Hepatocyte (in vitro differentiated cells): ENCODE data around the gene RERG.

Experiments
- CTCF ChIP-seq: fragments of 200-600 bp; sonication (generic); IDR thresholded peaks from 2 replicates; pipeline ENCODE4 v1.5.1; 2016; ENCODE audit warnings: antibody characterized with exemption, mild to moderate bottlenecking; ENCODE audit not compliant: poor library complexity
- EZH2 ChIP-seq: fragments of 200-600 bp; sonication (generic); IDR thresholded peaks from 2 replicates; pipeline ENCODE4 v1.6.1; 2016; ENCODE audit warnings: antibody characterized with exemption, mild to moderate bottlenecking, borderline replicate concordance
- EZH2phosphoT487 ChIP-seq: fragments of 200-600 bp; sonication (generic); IDR thresholded peaks from one replicate; pipeline ENCODE4 v1.6.1; 2018; ENCODE audit warnings: antibody characterized with exemption, mild to moderate bottlenecking, low read depth, moderate library complexity; ENCODE audit not compliant: unreplicated experiment, severe bottlenecking

DNA sequence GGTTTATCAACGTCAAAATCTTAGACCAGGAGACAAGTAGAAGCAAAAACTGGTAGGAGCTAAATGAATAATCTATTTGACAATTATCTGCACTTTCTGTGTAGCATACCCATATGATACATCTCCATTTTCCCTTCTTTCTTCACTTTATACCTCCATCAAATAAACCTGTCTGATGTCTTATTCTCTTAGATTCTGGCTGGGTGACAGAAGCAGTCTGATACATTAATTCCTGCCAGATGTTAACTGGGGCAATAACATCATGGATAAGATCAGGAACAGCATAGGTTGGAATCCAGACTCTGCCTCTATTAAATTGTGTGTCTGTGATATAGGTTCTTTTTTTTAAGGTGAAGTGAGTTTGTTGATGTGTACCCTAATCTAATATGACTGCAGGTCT is 11.7 kb upstream of the RERG start:
- no peak for TF ChIP-seq CTCF
- TF ChIP-seq EZH2 = no peak
- no peak for TF ChIP-seq EZH2phosphoT487
